Activated naive CD4-positive, alpha-beta T cell treated with anti-CD3 and anti-CD28 coated beads, Interleukin-2, amount 50 U/mL, for 24 hours (primary cell): ENCODE data around the gene POC1B.

Source experiments
- H3K27ac Mint-ChIP-seq: one replicate; pipeline ENCODE4 v1.8.0; 2021; ENCODE audit warnings: mild to moderate bottlenecking, mixed read lengths
- H3K27me3 Mint-ChIP-seq: one replicate; pipeline ENCODE4 v1.8.0; 2021; ENCODE audit warnings: mixed read lengths
- H3K36me3 Mint-ChIP-seq: one replicate; pipeline ENCODE4 v1.8.0; 2021; ENCODE audit warnings: mixed read lengths
- H3K4me1 Mint-ChIP-seq: one replicate; pipeline ENCODE4 v1.8.0; 2021; ENCODE audit warnings: mixed read lengths
- H3K4me3 Mint-ChIP-seq: one replicate; pipeline ENCODE4 v1.8.0; 2021; ENCODE audit warnings: mild to moderate bottlenecking, mixed read lengths
- H3K9me3 Mint-ChIP-seq: one replicate; pipeline ENCODE4 v1.8.0; 2021; ENCODE audit warnings: mixed read lengths

The POC1B gene

DNA sequence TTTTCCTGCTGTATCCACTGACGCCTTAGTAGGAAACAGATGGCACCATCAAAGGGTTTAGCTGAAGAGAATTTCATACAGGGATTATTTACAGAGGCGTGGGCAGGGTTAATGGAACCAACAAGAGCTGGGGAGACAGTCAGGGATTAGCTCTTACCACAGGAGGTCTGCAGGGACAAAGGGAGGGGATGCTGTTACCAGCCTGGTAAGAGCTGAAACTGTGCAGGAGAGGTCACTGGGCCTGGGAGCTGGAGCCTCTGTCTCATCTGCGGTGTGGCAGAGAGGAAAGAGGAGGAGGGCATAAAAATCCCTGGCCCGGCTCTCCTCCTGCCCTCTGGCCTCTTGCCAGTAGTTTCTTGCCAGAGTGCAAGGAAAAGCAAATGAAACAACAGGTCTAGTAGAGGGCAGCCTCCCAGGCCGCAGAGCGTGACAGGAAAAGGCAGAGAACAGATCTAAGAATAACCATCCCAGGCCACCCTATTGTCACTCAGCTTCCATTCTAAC lies 18.9 kb upstream of the POC1B start:
- H3K36me3 Mint-ChIP-seq = no peaks in the 10 kb centered on the region
- H3K27ac Mint-ChIP-seq = no peak overlapping the region
- no peaks in the 10 kb centered on the region for H3K9me3 Mint-ChIP-seq
- peaks cover 5% of the 10 kb centered on the region for H3K4me1 Mint-ChIP-seq
- H3K27me3 Mint-ChIP-seq = no peaks in the 10 kb centered on the region
- H3K4me3 Mint-ChIP-seq = no peak overlapping the region

DNA sequence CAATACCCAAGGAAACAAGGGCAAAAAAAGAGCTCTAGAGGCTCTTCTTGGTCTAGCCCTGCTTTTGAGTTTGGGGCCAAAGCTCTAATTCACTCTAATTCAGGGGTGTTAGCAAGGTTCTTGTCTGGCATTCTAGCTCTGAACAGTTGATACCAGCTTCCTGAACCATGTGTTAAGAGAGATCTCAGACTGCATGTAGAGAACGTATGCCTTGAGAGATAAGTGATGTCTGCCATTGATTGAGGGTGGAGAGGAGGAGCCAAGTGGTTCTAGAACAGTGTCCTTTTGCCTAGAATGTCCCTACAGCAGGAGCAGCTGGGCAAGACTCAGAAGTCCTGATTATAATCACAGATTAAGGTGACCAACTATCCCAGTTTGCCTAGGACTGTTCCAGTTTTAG lies 18.2 kb upstream of the POC1B start:
- no peaks in the 10 kb centered on the region for H3K27me3 Mint-ChIP-seq
- no peaks in the 10 kb centered on the region for H3K36me3 Mint-ChIP-seq
- no peak overlapping the region for H3K27ac Mint-ChIP-seq
- H3K4me3 Mint-ChIP-seq = no peak overlapping the region
- H3K9me3 Mint-ChIP-seq = no peaks in the 10 kb centered on the region
- peaks cover 5% of the 10 kb centered on the region for H3K4me1 Mint-ChIP-seq

DNA sequence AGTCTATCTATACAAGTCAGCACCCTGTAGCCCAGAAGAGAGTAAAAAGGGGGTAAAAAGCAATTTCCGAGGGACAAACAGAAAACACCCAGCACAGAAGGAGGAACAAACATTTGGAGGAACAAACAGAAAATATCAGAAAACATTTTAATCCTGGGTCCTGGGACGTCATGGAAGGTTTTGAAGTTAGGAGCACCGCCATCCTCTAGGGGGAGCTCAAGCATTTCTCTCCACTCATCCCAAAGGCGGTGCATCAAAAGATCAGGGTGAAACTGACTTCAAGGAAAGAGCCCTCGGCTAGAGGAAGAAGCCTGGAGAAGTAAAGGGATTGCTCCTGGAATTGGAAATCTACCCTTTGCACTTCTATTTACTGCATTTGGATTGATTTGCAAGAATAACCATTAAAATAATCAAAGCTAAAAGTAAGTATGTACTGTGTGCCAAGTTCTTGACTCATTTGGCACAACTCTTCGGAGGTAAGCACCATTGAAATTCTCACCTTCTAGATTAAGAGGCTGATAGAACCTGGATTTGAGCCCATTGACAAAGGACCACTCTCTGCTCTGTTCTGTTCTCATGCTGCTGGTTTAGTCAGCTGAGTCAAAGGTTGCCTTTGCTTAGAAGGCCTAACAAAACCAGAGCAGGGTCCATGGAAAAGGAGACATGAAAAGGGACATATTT lies 17.2 kb upstream of the POC1B start:
- no peaks in the 10 kb centered on the region for H3K9me3 Mint-ChIP-seq
- H3K36me3 Mint-ChIP-seq = no peaks in the 10 kb centered on the region
- peaks cover 5% of the 10 kb centered on the region for H3K4me1 Mint-ChIP-seq
- no peaks in the 10 kb centered on the region for H3K27me3 Mint-ChIP-seq
- no peak overlapping the region for H3K27ac Mint-ChIP-seq
- H3K4me3 Mint-ChIP-seq = no peak overlapping the region

DNA sequence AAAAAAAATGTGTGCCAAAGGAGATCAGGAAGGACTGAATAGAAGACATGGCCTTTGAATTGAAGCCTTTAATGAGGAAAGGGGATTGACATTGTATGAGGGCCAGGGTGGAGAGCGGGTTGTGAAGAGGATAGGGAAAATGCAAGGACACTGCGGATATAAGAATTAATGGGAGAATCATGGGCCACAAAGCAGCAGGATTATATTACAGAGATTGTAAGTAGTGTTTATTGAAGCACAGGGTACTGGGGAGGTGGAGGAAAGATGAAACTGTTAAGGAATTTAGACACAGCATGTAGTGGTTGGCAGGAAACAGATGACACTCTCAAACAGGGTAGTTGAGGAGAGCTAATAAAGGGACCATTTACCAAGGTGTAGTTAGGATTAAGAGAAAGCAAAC lies 16.4 kb upstream of the POC1B start:
- H3K27ac Mint-ChIP-seq = no peak overlapping the region
- H3K9me3 Mint-ChIP-seq = no peaks in the 10 kb centered on the region
- peaks cover 5% of the 10 kb centered on the region for H3K4me1 Mint-ChIP-seq
- H3K27me3 Mint-ChIP-seq = no peaks in the 10 kb centered on the region
- no peak overlapping the region for H3K4me3 Mint-ChIP-seq
- H3K36me3 Mint-ChIP-seq = no peaks in the 10 kb centered on the region

DNA sequence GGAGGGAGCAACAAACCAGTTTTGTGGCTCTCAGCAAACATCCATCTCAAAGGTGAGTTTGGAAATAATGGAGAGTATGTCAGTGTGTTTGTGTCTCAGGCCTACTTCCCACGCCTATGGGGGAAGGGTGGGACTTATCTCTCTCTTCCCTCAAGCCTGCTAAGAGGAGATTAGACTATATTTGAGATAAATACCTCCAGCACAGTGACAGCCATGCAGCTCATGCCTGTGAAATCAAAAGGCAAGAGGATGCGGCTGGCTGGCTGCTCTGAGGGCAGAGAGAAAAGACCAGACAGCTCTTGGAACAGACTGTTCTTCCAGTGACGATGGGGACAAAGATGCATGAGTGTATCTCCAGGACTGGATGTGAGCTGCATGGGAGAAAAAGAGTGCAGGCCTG lies 14.7 kb upstream of the POC1B start:
- Mint-ChIP-seq H3K36me3 (no peaks in the 10 kb centered on the region), H3K27me3 (no peaks in the 10 kb centered on the region), H3K4me1 (peaks cover 5% of the 10 kb centered on the region), H3K9me3 (no peaks in the 10 kb centered on the region), H3K27ac (no peak overlapping the region), H3K4me3 (no peak overlapping the region)

DNA sequence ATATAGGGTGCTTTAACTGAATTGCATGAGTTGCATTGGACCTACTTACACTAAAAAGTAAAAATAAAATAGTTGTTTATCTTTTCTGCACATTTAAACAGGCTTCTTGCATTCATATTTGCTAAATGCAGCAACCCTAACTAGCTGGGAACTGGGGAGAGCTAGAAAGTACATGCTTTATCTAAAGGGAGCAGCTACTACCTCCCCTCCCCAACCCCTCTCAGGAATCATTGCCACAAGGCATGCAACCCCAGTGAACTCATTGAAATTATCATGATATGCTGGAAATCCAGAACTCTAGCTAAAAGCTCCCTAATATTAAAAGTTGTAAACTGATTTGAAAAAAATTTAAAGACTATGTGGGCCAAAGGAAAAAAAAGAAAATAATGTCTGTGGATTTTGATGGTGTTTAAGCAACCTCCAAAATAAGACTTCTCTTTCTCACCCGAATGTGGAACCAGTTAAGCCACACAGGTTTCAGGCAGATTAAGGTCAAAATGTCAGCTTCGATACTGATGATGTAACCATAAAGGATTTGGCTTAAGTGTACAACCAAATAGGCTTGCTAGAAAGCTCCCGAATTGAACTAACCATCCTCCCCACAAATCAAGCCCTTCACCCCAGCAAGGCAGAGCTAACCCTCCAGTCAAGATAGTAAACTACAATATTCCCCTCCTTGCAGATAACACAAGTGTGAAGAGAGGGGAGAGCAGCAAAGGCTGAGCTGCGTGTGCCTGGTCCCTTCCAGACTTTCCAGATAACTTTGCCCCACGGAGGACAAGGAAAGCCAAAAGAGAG lies 13.8 kb upstream of the POC1B start:
- no peak overlapping the region for H3K4me3 Mint-ChIP-seq
- no peak overlapping the region for H3K27ac Mint-ChIP-seq
- no peaks in the 10 kb centered on the region for H3K36me3 Mint-ChIP-seq
- no peaks in the 10 kb centered on the region for H3K27me3 Mint-ChIP-seq
- no peaks in the 10 kb centered on the region for H3K9me3 Mint-ChIP-seq
- H3K4me1 Mint-ChIP-seq = peaks cover 5% of the 10 kb centered on the region

DNA sequence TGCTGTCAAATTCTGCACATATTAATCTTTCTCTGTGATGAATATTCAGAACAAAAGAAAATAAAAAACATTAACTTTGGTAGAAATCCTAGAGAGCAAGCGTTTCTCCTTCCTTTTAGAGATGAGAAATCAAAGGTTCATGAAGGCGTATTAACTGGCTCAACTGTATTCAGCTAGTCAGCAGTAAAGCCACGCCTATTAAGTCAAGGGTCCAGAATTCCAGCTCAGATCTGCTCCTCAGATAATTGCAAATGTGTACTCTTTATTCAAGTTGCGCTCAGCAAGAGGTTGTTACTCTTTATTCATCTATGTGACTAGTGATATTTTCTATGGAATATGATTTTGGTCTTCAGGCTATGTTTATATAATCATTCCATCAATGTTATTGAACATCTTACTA lies 13.1 kb upstream of the POC1B start:
- Mint-ChIP-seq H3K4me1 (peaks cover 5% of the 10 kb centered on the region), H3K9me3 (no peaks in the 10 kb centered on the region), H3K27me3 (no peaks in the 10 kb centered on the region), H3K36me3 (no peaks in the 10 kb centered on the region), H3K27ac (no peak overlapping the region), H3K4me3 (no peak overlapping the region)

DNA sequence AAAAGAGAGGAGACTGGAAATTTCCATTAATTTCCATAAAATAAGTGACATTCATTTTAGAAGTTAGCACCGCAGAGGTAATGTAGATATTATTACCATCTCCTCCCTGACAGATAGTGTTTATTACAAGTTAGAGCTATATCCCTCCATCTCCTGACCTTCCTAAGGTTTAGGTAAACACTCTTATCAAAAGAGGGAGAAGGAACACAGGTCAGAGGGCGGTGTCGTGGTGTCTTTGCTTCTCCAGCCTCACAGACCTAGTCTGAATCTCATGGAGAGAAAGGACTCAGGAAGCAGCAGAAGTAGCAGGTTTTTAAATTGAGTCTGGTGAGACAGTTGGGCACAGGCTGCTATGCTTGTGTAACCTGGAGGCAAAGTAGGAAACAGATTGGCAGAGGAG lies 11.5 kb upstream of the POC1B start:
- Mint-ChIP-seq H3K36me3 (no peaks in the 10 kb centered on the region), H3K4me3 (no peak overlapping the region), H3K27me3 (no peaks in the 10 kb centered on the region), H3K4me1 (no peaks in the 10 kb centered on the region), H3K9me3 (no peaks in the 10 kb centered on the region), H3K27ac (no peak overlapping the region)

DNA sequence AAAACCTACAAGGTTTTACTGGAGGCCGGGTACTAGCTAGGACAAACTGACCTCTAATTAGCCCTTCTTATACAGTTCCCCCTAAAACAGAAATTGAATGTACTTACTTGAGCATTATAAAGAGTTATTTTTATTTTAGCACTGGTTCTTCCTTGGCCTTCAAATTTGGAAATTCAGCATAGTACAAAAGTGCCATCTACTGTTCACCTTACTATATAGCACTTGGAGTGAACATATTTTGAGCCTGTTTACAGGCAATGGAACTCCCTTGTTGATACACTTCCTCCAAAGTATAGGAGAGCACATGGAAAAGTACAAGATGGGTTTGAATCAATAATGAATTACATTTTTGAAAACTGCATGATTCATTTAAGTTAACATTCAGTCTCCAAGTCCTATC lies 3.9 kb upstream of the POC1B start:
- H3K36me3 Mint-ChIP-seq = peaks cover 1% of the 10 kb centered on the region
- H3K9me3 Mint-ChIP-seq = no peaks in the 10 kb centered on the region
- peak overlapping the region; percentile 25 for H3K27ac Mint-ChIP-seq
- H3K27me3 Mint-ChIP-seq = no peaks in the 10 kb centered on the region
- no peak overlapping the region for H3K4me3 Mint-ChIP-seq
- H3K4me1 Mint-ChIP-seq = peaks cover 23% of the 10 kb centered on the region

DNA sequence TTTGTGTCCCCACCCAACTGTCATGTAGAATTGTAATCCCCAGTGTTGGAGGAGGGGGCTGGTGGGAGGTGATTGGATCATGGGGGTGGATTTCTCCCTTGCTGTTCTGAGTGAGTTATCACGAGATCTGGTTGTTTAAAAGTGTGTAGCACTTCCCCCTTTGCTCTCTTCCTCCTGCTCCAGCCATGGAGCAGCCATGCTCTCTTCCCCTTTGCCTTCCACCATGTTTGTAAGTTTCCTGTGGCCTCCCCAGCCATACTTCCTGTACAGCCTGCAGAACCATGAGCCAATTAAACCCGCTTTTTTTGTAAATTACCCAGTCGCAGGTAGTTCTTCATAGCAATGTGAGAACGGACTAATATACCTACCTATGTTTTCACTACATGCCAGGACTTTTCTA lies 2.6 kb upstream of the POC1B start:
- Mint-ChIP-seq H3K27ac (peak overlapping the region; percentile 20), H3K27me3 (no peaks in the 10 kb centered on the region), H3K9me3 (no peaks in the 10 kb centered on the region), H3K36me3 (peaks cover 6% of the 10 kb centered on the region), H3K4me3 (no peak overlapping the region), H3K4me1 (peaks cover 35% of the 10 kb centered on the region)

DNA sequence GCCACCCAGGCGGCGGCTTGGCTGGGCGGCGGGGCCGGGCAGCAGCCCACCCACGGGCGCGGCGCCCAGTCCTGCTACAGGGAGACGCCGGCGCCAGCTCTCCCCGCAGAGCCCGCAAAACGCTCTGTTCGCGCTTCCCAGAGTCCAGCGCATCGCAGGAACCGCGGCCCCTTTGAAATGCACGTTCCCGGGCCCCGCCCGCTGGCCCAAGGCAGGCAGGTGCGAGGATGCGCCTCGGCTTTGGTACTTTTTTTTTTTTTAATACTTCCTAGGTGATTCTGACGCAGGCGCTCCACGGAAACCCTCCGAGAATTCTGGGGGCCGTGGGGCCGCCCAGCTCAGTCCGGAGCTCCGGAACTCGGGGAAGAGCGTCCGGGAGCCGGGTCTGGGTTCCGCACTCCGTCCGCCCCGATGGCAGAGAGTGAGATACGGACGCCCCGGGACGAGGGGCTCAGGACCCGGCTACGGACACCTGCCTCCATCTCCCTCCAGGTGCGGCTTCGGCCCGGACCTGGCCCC lies 483 bp downstream of the POC1B start:
- H3K27ac Mint-ChIP-seq = peak overlapping the region; percentile 93
- H3K9me3 Mint-ChIP-seq = no peaks in the 10 kb centered on the region

DNA sequence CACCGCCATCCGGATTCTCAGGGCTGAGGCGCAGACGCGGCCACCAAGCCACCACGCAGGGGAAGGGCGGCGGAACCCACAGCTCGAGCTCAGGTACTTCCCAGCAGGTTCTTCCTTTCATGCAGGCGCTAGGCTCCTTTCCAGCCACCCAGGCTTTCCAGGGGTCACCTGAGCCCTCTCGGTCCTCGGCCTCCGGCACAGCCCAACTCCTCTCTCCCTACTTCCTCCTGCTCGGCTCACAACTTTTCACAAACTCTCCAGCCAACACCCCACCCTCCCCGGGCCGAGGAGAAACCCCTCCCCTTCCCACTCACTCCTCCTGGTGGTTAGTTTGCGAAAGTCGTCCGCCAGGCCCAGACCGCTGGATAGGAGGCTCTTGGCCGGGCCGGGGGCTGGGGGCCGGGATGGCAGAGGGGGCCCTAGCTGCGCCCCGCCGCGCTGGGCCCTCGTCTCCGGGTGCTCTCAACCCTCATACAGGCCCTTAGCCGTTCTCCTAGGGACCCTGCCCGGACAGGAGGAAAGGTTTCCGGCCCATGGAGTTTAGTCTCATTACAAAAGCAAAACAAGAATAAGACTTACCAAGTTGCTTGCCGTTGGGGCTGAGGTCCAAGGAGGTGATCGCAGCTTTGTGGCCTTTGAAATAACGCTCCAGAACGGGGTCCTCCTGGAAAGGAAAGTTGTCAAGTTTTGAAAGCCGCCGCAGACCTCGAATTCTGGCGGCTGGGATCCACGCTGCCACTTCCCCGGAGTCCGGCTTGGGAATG lies 1.1 kb downstream of the POC1B start, which contains the start of gene GALNT4:
Gene GALNT4, minus strand, starts transcription at position 256 of the 764 bp plus-strand sequence. Its CDS starts 247 bp downstream, at position 9.
- H3K4me1 Mint-ChIP-seq = peaks cover 64% of the 10 kb centered on the region
- H3K9me3 Mint-ChIP-seq = no peaks in the 10 kb centered on the region
- peak within 1 kb of the TSS; percentile 93 for H3K27ac Mint-ChIP-seq
- H3K4me3 Mint-ChIP-seq = peak within 1 kb of the TSS; percentile 96
- peaks cover 16% of the 10 kb centered on the region for H3K36me3 Mint-ChIP-seq
- no peaks in the 10 kb centered on the region for H3K27me3 Mint-ChIP-seq

More for the DNA sequence above, 483 bp downstream of the POC1B start:
- H3K4me3 Mint-ChIP-seq = peak overlapping the region; percentile 96
- no peaks in the 10 kb centered on the region for H3K27me3 Mint-ChIP-seq
- H3K36me3 Mint-ChIP-seq = peaks cover 16% of the 10 kb centered on the region
- peaks cover 64% of the 10 kb centered on the region for H3K4me1 Mint-ChIP-seq

DNA sequence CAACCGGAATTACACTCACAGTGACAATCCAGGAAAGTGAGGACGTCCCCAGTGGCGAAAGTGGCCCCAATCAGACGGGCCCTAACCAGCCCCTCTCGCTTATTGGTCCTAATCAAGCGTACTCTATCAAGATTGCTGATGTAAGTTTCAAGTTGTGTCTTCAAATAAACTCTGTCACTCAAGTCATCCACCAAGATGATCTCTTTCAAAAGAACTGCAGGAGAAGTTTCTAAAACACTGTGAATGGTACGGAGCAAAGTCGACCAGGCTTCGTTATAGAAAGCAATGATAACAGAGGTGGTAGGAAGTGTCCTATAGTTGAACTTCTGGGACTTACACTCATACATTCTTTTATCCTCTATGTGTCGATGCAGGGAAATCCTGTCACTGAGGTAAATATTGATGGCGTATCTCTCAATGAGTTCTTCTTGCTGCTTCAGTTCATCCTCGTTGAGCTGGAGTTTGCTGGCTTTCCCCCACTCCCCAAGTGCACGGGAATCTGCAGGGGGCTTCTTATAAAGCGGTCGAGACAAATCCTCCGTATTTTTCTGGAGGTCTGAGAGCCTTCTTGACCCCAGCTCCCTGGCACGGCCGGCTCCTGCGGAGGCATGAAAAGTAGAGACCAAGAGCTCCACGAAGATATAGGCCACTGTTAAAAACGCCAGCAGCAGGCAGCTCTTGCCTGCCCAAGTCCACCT lies 1.9 kb downstream of the POC1B start:
- peaks cover 62% of the 10 kb centered on the region for H3K4me1 Mint-ChIP-seq
- H3K27ac Mint-ChIP-seq = peak overlapping the region; percentile 55
- peak overlapping the region; percentile 96 for H3K4me3 Mint-ChIP-seq

DNA sequence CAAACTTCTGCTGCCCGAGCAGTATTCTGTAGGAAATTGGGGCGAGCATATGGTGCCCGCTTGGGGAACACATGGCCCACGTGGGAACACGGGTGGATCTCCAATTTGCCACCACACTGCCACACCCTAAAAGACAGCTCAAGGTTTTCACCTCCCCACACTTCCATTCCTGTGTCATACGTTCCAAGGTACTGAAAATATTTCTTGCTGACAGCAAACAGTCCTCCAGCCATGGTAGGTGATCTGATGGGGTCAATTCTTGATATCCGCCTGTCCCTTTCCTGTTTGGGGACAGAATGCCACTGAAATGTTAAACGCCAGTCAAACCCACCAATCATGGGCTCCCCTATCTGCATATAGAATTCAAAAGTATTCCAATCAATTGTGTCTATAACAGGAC lies 2.5 kb downstream of the POC1B start:
- Mint-ChIP-seq H3K4me1 (peaks cover 65% of the 10 kb centered on the region), H3K4me3 (peak overlapping the region; percentile 96), H3K9me3 (no peaks in the 10 kb centered on the region), H3K27me3 (no peaks in the 10 kb centered on the region), H3K36me3 (peaks cover 16% of the 10 kb centered on the region), H3K27ac (peak overlapping the region; percentile 15)

More for the DNA sequence above, 1.9 kb downstream of the POC1B start:
- H3K36me3 Mint-ChIP-seq = peaks cover 16% of the 10 kb centered on the region
- H3K27me3 Mint-ChIP-seq = no peaks in the 10 kb centered on the region
- H3K9me3 Mint-ChIP-seq = no peaks in the 10 kb centered on the region
